Keratinocyte (primary cell): Measurements from ENCODE around the gene IL11RA.

ENCODE experiments used
- CTCF ChIP-seq, 3 experiments: IDR thresholded peaks in 1 of 3; conservative IDR thresholded peaks in 1 of 3; optimal IDR thresholded peaks in 1 of 3; 2 replicates in 2 of 3; 3 replicates in 1 of 3; pipeline versions ENCODE3 to v1.5.1; 2011; ENCODE audit warnings: low read length in 3 of 3, mild to moderate bottlenecking in 3 of 3, moderate library complexity in 2 of 3, control low read depth in 1 of 3, inconsistent platforms in 1 of 3; ENCODE audit not compliant: insufficient read depth in 2 of 3; ENCODE audit errors: extremely low read depth in 1 of 3
- EZH2 ChIP-seq: IDR thresholded peaks from one replicate; pipeline ENCODE4 v1.6.1; 2012; ENCODE audit warnings: inconsistent platforms, mild to moderate bottlenecking, low read length, moderate library complexity

DNA sequence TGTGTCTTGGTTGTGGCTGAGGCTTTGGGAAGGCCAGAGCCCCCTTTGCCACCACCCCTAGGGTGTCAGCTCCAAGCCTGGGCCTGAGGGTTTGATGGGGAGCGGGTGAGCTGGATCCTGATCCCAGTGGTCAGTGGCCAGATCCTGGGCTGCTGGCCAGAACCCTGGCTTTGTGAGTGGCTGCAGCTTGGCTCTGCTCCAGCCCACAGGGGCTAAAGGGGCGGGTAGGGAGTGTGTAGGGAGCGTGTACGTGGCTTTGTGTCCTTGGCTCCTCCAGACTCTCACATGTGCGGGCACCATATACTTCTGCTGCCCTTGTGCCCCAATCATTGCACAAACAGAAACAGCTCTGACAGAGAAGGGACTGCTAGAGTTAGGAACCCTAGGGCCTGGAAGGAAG lies 1.2 kb upstream of the IL11RA start:
- TF ChIP-seq CTCF (optimal IDR thresholded peaks at IDR 0.05 in 1 of 3, IDR thresholded peaks at IDR 0.05 in 1 of 3, conservative IDR thresholded peaks at IDR 0.05 in 1 of 3; ENCODE audit: extremely low read depth in 1 of 3, insufficient read depth in 2 of 3, low read length in 3 of 3) (no peak), EZH2 (no peak)
